Upper lobe of left lung (tissue), 4 donors: ENCODE data around the gene AKIRIN2.

Experiments
- CTCF ChIP-seq, 6 experiments: fragments of 450-650 bp in 4 of 6; fragments of 200-600 bp in 2 of 6; sonication (generic) in 2 of 6; IDR thresholded peaks; one replicate each; pipeline ENCODE4 v1.5.1; 2016 to 2019; ENCODE audit warnings: antibody characterized with exemption in 6 of 6
- POLR2A ChIP-seq, 4 donors: fragments of 450-650 bp; IDR thresholded peaks; one replicate each; pipeline ENCODE4 v1.5.1; 2016 to 2017; ENCODE audit warnings: antibody characterized with exemption in 4 of 4, mild to moderate bottlenecking in 2 of 4

- TF ChIP-seq POLR2A (IDR thresholded peaks at IDR 0.05), result no peak
- no peak for TF ChIP-seq CTCF (IDR thresholded peaks at IDR 0.05)
Measured at GRCh38 chr6:87684895-87685654, 17.0 kb downstream of the AKIRIN2 start.
